Dedifferentiated amniotic fluid mesenchymal stem cell (primary cell): ENCODE measurements around the gene CHAD.
"Not testable (repeated sequence)": the region's sequence is repeated elsewhere in the genome, so short reads cannot be mapped to it uniquely, and the experiment has no call there.

Experiments used
- DNase-seq: peaks from one replicate; pipeline ENCODE4 v3.0.0-alpha.2; 2016; ENCODE audit errors: extremely low spot score

CHAD gene

DNA sequence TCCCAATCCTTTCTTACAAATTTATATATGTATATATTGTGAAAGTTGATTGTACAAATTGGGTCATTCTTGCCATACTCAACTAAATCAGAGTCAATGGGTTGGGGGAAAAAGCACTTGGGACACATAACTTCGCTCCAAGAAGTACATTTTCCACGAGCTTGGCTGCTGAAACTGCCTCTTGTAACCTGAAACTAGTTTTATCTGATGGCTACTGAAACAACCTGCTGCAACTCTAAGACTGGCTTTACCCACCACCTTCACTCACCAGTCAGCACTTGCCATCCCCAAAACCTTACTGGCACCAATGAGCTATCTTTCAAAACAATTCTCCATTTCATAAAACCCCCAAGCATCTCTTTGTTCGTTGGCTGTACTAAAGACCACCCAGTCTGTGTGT, 25.1 kb upstream of the CHAD start:
- DNase-seq, result no peak

- DNase-seq, result no peak
Observed at GRCh38 chr17:50492214-50492613, 23.5 kb upstream of the CHAD start.

GRCh38 chr17:50491505-50491904, 22.8 kb upstream of the CHAD start:
- DNase-seq, result no peak

- DNase-seq, result no peak
Observed at GRCh38 chr17:50488880-50489279, 20.2 kb upstream of the CHAD start.

GRCh38 chr17:50487213-50488096, 18.8 kb upstream of the CHAD start:
- DNase-seq, result no peak

- DNase-seq, result no peak
Observed at GRCh38 chr17:50484386-50485155, 15.9 kb upstream of the CHAD start.

DNA sequence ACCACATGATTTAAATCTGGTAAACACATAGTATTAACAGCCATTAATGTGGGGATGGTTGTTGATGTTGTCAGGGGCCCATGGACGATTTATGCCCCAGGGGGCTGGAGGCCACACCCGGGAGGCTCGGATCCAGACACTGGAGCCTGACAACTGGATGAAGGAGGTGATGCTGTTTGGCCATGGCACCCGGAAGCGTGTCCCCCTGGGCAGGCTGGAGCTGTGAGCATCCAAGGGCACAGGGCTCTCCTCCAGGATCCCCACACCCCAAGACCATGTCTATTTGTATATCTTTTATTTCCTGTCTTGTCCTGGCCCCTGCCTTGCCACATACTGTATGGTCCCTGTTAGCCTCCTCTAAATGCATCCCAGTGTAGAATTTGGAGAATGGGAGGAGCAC, 14.6 kb upstream of the CHAD start:
- no peak for DNase-seq

DNA sequence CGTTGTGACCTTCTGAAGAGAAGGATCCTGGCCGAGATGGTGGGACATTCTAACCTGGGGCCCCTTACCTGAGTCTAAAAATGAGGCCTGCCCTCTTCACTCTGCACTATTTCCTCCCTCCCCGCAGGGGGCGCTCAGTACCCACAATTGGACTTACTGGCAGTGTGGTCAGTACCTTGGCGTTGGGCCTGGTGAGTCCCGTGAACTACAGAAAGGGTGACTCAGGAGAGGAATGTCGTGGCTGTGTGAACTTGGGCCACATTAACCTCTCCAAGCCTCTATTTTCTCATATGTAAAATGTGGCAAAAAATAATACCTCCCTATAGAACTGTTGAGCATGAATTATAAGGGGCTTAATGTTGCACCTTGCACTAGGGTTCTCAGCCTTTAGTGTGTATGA, 13.8 kb upstream of the CHAD start:
- DNase-seq, result peak; percentile 95

DNA sequence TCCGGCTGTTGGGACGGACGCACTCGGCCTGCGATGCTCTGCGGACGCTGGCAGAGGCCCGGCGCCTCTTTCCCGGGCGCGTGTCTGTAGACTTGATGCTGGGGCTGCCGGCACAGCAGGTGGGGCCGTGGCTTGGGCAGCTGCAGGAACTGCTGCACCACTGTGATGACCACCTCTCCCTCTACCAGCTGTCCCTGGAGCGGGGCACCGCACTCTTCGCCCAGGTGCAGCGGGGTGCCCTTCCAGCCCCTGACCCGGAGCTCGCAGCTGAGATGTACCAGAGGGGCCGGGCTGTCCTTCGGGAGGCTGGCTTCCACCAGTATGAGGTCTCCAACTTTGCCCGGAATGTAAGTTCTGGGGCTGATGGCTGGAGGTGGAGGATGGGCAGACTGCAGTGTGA, 13.4 kb upstream of the CHAD start:
- no peak for DNase-seq

- DNase-seq, result no peak
Observed at GRCh38 chr17:50481648-50482047, 13.0 kb upstream of the CHAD start.

- DNase-seq, result no peak
Observed at GRCh38 chr17:50480854-50481490, 12.3 kb upstream of the CHAD start.

DNA sequence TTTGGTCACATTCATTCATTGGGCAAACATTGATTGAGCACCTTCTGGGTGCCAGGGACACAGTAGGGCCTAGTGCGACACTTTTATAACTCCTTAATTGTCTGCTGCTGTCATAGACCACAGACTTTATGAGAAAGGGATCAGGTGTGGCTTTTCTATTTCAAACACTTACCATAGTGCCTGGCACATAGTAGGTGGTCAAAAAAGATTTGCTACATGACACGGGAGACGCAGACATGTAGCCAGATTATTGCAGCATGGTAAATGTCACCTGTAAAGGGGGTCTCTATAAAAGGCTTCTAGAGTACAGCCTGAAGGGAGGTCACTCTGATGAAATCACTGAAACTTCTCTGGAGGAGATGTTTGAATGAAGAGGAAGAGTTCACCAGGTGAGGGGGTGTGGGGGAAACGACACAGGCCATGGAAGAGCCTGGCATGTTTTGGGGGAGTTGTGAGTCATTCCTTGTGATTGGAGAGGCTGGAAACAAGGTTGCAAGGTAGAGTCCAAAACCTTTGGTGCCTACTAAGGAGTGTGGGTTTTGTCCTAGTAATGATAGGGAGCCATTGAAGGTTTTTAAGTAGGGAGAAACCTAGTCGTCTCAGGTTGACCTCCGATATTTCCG, 11.6 kb upstream of the CHAD start:
- no peak for DNase-seq

GRCh38 chr17:50479522-50480141, 11.0 kb upstream of the CHAD start:
- peak; percentile 42 for DNase-seq

DNA sequence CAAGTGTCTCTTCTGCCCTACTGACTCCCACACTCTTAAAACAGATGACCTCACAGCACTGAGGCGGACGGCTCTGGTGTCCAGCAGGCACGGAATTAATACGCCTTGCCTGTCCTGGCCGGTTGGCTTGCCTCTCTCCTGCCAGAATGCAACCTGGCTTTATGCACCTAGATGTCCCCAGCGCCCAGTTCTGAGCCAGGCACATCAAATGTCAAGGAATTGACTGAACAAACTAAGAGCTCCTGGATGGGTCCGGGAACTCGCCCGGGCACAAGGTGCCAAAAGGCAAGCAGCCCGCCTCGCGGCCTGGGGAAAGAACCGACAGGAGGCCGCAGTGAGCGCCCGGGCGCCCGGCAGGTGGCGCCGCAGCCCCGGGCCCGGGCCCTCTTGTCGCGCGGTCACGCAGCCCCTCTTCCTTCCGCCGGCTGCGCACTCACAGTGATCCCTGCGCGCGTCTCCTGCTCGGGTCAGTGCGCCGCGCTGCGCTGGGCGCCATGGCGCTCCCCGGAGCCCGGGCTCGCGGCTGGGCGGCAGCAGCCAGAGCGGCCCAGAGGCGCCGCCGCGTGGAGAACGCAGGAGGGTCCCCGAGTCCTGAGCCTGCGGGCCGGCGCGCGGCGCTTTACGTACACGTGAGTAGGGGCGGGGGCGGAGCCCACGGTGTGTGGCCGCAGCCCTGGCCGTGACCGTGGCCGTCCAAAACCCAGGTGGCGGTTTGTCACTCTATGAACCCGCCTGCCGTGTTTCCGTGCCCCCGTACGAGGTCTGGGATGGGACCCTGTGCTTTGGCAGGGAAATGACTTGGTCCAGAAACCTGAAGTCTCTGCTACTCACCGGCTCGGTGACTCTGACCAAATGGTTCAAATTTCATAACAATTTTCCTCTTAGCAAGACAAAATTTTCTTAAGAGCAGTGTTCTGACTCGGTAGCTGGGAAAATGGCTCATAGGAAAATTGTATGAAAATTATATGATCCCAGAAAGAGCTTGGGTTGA, 10.0 kb upstream of the CHAD start, which contains the start of gene RSAD1:
Gene RSAD1 (plus strand): TSS at position 470 of the 991 bp plus-strand sequence. CDS start 25 bp downstream, at position 495.
- peak; percentile 62 for DNase-seq

GRCh38 chr17:50477976-50478375, 9.3 kb upstream of the CHAD start:
- no peak for DNase-seq

DNA sequence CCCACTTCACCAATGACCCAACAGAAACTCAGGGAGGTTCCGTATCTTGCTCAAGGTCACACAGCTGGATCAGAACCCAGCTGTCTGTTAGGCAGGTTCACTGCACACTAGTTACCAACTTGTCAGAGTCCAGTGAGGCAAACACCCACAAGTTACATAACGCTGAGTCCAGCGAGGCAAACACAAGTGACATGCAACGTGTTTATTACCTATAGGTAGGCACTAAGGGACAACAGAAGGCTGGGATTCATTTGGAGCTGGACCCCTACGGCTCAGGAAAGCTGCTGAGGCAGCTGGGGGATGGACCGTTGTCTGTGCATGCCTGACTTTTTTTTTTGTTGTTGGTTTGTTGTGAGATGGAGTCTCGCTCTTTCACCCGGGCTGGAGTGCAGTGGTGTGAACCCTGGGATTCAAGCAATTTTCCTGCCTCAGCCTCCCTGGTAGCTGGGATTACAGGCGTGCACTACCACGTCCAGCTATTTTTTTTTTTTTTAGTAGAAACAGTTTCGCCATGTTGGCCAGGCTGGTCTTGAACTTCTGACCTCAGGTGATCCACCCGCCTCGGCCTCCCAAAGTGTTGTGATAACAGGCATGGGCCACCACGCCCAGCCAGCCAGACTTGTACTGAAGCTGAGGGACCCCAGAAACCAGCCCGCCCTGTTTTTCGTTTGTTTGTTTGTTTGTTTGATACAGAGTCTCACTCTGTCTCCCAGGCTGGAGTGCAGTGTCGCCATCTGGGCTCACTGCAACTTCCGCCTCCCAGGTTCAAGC, 8.1 kb upstream of the CHAD start:
- DNase-seq, result no peak

GRCh38 chr17:50475775-50476544, 7.3 kb upstream of the CHAD start:
- DNase-seq, result not testable (repeated sequence)

GRCh38 chr17:50475362-50475761, 6.7 kb upstream of the CHAD start:
- DNase-seq, result no peak

GRCh38 chr17:50474523-50474922, 5.8 kb upstream of the CHAD start:
- DNase-seq, result no peak
